H7 (cell line): ENCODE measurements around the gene FRMD5. TPM values are rescaled to one million over a fixed set of nuclear protein-coding genes. Genes with fewer than 3 reads are reported as not detected.

Source experiments
- DNase-seq: peaks from one replicate; pipeline ENCODE4 v3.0.0; 2012
- H3K27me3 ChIP-seq: 2 replicates; pipeline ENCODE4 v1.6.0; 2011; ENCODE audit warnings: mild to moderate bottlenecking, low read length; ENCODE audit not compliant: control insufficient read depth, insufficient read depth
- H3K36me3 ChIP-seq: replicated peaks from 2 replicates; pipeline ENCODE4 v1.5.1; 2011; ENCODE audit warnings: low read length; ENCODE audit not compliant: control insufficient read depth, insufficient read depth
- H3K4me3 ChIP-seq: 2 replicates; pipeline ENCODE4 v1.5.1; 2011; ENCODE audit warnings: low read depth, mild to moderate bottlenecking, control low read depth, low read length, moderate library complexity; ENCODE audit not compliant: insufficient read depth
- total RNA-seq: library from RNA; depleted of rRNA; stranded (reverse); fragments of >200 nt; shearing (Covaris generic); gene quantifications from 2 replicates; pipeline ENCODE4 v1.2.3, GENCODE V29; 2014

FRMD5 gene
- total RNA-seq, 1 experiment from 2014 or later: 2.4 TPM

DNA sequence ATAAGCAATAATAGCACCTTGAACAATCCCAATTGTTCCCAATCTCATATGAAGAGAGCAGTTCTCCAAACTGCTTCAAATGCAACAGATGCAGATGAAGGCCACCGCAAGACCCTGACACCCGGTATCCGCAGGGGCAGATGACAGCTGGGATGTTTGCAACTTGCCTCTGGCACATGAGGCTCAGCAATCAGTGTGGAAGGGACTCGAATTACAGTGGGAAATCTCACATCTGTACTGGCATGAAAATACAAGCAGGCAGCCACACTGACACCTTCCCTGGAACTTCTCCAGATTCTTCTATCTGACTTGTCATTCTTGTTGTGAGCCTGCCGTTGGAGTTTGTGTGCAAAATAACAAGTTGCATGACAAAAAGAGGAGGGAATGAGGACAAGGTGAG, 299.5 kb downstream of the FRMD5 start:
- no peak for DNase-seq
- peaks cover 2% of the 10 kb centered on the region for H3K36me3 ChIP-seq
- no peak overlapping the region for H3K4me3 ChIP-seq
- H3K27me3 ChIP-seq: no peaks in the 10 kb centered on the region

DNA sequence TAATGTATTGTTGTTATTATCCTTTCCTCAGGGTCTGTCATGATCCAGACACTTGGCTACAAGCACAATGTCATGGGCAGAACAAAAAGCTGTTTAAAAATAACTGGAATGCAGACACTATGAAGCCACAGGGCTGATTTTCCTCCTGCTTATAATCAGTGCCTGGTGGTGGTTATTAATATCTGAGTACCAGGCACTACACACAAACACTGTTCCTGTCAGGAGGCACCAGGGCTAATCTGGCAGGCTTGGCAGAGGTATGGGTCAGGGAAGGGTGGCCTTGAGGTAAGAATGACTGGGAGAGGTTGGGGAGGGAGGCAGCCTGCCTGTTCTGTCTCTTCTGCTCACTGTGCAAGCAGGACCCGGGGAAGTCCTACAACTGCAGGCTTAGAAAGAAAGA, 301.1 kb downstream of the FRMD5 start:
- H3K27me3 ChIP-seq: no peaks in the 10 kb centered on the region
- no peak overlapping the region for H3K4me3 ChIP-seq
- H3K36me3 ChIP-seq: peaks cover 2% of the 10 kb centered on the region
- no peak for DNase-seq

DNA sequence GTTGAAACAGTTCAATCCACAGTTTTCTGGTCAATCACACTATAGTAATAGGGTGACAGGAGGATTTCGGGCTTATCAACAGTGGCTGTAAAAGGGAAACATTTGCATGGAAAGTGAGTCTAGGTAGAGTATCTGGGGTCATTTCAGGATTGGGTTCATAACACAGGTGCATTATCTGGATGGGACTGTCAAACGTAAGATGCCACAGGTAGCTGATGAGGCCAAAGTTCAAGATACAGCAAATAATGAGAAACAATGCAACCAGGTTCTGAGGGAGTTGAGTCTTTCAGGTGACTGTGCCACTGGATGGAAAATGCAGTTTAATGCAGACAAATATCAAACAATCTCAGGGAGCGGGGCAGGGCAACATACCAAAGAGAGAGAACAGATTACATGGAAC, 306.0 kb downstream of the FRMD5 start:
- no peaks in the 10 kb centered on the region for H3K27me3 ChIP-seq
- H3K36me3 ChIP-seq: peaks cover 4% of the 10 kb centered on the region
- DNase-seq: no peak
- no peak overlapping the region for H3K4me3 ChIP-seq

DNA sequence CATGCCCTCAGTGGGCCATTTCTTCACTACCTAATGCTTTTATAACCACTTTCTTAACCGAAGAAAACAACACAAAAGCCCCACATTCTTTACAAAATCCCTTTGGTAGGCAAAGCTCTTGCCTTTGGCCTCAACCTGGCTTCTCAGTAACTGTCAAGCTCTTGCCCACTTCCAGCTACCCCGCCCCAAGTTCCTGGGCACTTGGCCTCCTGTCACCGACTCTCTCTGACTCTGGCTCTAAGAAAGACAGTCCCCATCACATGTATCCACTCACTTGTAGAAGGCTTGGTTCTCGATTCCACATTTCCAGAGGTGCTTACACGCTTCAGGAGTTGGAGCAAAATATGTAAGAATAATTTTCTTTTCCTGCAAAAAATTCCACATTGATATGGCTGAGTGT, 307.2 kb downstream of the FRMD5 start:
- Histone ChIP-seq H3K27me3 (no peaks in the 10 kb centered on the region), H3K4me3 (no peak overlapping the region), H3K36me3 (peaks cover 4% of the 10 kb centered on the region)
- no peak for DNase-seq

DNA sequence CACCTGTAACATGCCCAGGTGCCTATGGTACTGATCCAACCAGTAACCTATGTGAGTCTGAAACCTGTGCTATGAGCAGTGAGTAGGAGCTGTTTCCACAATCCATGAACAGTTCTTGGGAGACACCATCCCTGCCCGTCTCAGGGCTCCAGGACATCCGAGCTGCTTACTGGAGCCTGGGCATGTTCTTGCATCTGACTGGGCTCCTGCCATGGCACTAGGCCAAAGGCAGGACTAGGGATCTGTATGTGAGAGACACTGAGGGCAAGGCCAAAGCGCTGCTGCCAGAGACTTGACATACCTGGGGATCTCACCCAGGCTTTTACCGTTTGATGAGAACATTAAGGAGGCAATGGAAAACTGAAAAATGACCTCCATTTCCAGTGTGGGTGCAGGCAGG, 308.5 kb downstream of the FRMD5 start:
- peaks cover 4% of the 10 kb centered on the region for H3K36me3 ChIP-seq
- no peaks in the 10 kb centered on the region for H3K27me3 ChIP-seq
- H3K4me3 ChIP-seq: no peak overlapping the region
- no peak for DNase-seq

DNA sequence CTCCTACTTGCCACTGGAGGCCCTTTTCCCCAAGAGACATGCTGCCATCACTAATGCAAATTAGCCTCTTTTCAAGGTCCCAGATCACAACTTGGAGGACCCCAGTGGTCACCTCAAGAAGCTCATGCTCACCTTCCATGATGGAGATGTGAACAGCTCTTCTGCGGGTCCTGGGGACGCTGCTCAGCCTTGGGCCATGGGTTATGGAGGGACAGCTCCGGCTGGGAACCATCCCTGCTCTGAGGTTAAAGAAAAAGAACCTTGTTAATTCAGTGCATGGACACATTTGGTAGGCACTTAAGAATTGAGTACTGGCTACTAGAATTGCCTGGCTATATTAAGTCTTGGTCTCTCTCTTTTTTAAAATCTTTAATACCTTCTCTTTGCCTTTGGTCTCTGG, 311.5 kb downstream of the FRMD5 start:
- Histone ChIP-seq H3K4me3 (no peak overlapping the region), H3K27me3 (no peaks in the 10 kb centered on the region), H3K36me3 (peaks cover 2% of the 10 kb centered on the region)
- no peak for DNase-seq

DNA sequence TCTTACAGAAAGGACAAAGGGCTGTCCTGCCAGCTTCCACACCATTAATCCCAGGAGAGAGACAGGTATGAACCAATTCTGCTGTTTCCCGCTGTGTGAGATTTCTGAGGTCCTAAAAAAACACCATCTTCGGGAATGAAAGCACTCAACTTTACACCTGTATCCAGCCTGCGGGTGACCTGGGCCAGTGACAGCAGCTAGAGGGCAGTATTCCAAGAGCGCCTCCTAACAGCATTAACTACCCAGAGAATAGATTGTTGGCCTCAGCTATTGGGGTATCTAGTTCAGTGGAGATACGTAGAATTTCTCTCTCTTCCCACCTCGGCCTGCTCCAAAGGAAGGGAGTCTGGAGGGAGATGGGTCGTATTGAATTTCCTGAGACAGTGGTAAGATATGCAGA, 313.1 kb downstream of the FRMD5 start:
- H3K36me3 ChIP-seq: peaks cover 2% of the 10 kb centered on the region
- DNase-seq: peak; percentile 70
- no peaks in the 10 kb centered on the region for H3K27me3 ChIP-seq
- H3K4me3 ChIP-seq: no peak overlapping the region

DNA sequence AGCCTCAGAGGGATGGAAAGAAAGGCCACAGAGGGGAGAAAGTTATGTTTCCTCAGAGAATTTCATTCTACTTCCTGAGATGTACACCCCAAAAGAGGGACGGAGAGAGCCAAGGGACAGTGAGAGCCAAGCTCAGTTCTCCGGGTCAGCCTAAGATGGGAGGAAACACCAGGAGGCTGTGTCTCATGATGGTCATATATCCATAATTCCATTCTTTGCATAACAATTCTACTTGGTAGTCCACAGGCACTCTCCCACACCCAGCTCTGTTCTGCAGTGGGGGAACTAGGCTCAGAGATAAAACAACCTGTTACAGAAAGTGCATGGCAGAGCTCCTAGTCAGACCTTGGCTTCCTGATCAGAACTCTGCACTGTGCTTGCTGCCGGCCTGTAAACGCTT, 313.8 kb downstream of the FRMD5 start:
- no peaks in the 10 kb centered on the region for H3K27me3 ChIP-seq
- DNase-seq: no peak
- H3K36me3 ChIP-seq: peaks cover 2% of the 10 kb centered on the region
- no peak overlapping the region for H3K4me3 ChIP-seq

DNA sequence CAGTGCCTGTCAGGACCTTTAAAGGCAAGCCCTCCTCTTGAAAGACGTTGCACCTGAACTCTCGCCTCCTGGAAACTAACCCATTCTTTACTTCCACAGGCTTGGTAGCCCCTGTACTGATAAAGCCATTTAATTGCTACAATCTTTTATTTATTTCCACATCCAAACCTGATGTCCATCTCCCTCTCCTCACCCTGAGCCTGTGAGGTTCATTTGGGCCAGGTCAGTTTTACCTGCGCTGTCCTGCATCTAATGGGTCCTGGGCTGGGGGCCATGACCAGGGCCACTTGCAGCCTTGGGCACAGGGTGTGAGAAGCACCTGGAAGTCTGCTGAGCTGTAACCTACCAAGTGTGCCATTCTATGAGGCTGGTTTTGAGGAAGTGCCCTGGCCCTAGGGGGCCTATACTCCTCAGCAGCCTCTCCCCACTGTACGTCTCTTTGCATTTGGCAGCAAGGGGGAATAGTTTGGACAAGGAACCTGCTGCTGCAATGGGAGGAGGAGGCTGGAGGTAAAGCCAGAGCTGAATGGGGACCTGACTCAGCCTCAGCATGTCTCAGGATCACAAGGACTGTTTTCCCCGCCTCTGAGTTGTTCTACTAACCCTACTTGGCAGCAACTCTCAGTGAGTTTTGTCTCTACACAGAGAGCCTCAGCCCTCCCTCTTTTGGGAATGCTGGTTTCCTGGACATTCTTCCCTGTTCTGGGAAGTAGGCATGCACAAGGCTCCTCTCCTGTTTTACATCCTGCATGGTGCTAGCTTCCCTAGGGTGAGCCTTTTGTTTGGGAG, 314.5 kb downstream of the FRMD5 start:
- Histone ChIP-seq H3K36me3 (peaks cover 2% of the 10 kb centered on the region), H3K4me3 (no peak overlapping the region), H3K27me3 (no peaks in the 10 kb centered on the region)
- DNase-seq: peak; percentile 36

DNA sequence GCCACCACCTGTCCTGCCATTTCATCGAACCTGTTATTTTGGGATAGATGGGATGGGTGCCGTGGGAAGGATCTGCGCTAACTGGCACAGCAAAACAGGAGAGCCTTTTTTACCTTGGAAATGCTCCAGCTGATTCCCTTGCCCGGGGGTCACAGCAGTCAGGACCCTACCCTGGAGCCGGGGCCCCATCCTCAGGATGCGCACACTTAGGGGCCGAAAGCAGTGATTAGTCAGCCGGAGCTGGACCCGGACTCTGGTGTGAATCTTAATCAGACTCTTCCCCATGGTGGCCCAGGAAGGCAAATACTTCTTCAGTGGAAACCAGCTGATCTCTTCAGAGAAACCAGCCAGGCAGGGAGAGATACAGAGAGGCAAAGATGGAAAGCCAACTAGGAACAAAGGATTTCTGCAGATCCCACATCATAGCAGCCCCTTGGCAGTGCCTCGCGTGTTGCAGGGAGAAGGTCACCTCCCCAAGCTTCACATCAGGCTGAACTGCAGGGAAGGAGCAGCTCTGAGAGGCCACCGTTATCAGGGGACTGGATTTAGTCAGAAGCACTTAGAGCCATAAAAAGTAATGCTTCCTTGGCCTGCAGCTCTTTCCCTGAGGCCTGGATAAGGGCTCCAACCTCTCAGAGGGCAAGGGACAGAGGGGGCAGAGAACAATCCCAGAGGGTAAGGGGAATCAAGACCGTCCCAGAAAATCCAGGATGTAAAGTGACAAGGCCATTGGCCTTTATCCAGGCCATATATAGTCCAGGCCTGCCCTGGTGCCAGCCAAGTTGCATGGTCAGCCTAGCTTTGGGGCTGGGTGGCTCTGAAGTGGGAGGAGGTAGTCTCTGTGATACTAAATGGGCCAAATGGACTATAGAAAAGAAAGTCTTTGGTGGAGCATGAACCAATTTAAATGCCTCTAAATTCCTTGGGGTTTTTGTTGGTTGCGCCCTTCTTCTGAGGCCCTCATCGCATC, 315.4 kb downstream of the FRMD5 start:
- Histone ChIP-seq H3K27me3 (no peaks in the 10 kb centered on the region), H3K4me3 (no peak overlapping the region), H3K36me3 (peaks cover under 1% of the 10 kb centered on the region)
- DNase-seq: no peak

DNA sequence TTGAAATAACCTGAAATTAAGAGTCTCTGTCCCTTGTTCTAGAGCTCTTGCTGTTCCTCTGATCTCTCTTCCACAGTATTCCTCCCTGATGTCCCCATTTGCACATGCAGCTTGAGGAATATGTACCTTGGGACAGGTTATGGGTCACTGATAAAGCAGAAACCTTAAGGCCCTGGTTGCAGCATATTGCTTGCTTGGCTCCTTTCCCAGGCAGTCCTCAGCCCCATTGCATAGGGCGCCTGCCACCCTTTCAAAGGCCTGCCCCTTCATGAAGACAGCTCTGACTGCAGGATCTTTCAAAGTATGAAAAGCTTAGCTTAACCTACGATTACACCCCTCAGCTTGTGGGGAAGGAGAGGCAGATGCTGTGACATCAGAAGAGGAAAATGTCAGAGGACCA, 316.6 kb downstream of the FRMD5 start:
- no peak for DNase-seq
- H3K4me3 ChIP-seq: no peak overlapping the region
- no peaks in the 10 kb centered on the region for H3K27me3 ChIP-seq
- peaks cover 2% of the 10 kb centered on the region for H3K36me3 ChIP-seq

DNA sequence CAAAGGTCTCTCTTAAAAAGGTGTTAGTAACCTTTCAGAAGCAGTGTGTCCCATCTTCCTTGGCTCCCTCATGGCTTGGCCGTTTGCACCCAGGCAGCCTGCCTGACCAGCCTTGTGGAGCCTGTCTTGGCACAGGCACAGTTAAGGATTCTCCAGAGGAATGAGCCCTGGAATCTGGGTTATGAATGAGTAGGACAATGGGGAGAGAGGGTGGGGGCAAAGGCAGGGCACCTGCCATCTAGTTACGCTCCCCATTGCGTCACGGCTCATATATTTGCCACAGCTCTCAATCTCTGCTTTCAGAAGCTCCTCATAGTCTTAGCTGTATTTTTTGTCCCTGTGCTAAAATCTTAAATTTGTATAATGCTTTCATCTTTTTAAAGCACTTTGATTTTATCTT, 317.7 kb downstream of the FRMD5 start:
- no peaks in the 10 kb centered on the region for H3K27me3 ChIP-seq
- H3K4me3 ChIP-seq: no peak overlapping the region
- peaks cover 2% of the 10 kb centered on the region for H3K36me3 ChIP-seq
- no peak for DNase-seq

DNA sequence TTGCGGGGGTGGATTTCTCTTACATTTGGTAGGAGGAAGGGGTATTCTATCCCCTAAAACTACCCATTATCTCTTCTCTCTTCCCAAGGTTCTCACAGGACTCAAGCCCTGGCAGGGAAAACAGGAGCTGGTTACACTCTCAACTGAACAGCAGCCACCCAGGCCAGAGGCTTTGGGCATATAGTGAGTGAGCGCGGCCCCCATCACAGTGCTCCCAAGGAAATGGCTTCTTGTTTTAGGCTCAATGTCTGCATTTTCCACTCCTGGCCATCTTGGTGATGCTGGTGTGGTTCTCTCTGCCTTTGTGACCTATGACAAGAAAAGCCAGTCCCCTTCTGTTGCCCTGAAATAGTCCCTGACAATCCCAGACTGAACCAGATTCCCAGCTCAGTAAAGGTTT, 318.2 kb downstream of the FRMD5 start:
- peaks cover 2% of the 10 kb centered on the region for H3K36me3 ChIP-seq

DNA sequence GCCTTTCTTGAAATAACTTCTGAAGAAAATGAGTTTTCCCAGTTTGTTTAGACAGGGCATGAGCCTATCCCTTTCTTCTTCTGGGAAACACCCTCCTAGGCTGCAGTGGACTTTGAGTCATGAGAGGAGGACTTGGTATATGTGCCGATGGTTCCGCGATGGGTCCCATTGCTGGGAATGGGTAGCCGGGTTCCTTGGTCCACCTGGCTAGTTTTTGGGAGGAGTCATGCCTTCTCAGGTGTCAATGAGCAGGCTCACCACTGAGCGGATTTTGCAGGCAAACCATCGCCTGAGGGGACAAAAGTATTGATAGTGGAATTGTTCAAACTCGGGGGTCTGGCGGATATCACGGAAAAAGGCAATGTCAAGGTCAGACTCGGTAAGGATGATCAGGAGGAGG, 321.4 kb downstream of the FRMD5 start:
- H3K36me3 ChIP-seq: peaks cover 5% of the 10 kb centered on the region
- H3K4me3 ChIP-seq: no peak overlapping the region
- H3K27me3 ChIP-seq: no peaks in the 10 kb centered on the region
- no peak for DNase-seq

More for the DNA sequence above, 318.2 kb downstream of the FRMD5 start:
- DNase-seq: no peak
- H3K4me3 ChIP-seq: no peak overlapping the region
- no peaks in the 10 kb centered on the region for H3K27me3 ChIP-seq
